Fibroblast of the conjunctiva (primary cell): ENCODE results near the gene CBX5.
"Not testable (repeated sequence)": the region's sequence is repeated elsewhere in the genome, so short reads cannot be mapped to it uniquely, and the experiment has no call there.

ENCODE experiments used
- DNase-seq: peaks from one replicate; pipeline ENCODE4 v3.0.0-alpha.2; 2010; ENCODE audit warnings: low read depth

The CBX5 gene

DNA sequence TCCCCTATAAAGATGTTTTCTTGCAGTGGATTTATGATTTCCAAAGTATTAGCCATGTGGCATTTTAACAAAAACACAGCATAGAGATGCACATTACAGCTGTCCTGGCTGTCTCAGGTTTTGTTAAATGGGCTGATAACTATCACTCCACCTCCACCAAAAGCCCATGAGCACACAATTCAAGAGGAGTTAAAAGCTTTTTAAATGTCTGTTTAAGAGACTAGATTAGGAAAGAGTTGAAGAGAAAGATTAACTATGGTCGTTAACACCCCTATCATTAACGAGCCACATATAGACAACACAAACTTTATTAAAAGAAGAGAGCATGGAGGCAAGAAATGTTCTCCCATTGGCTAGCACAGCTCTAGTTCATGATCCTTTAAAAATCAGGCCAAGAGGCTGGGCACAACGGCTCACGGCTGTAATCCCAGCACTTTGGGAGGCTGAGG, 14.5 kb downstream of the CBX5 start:
- DNase-seq = no peak

DNA sequence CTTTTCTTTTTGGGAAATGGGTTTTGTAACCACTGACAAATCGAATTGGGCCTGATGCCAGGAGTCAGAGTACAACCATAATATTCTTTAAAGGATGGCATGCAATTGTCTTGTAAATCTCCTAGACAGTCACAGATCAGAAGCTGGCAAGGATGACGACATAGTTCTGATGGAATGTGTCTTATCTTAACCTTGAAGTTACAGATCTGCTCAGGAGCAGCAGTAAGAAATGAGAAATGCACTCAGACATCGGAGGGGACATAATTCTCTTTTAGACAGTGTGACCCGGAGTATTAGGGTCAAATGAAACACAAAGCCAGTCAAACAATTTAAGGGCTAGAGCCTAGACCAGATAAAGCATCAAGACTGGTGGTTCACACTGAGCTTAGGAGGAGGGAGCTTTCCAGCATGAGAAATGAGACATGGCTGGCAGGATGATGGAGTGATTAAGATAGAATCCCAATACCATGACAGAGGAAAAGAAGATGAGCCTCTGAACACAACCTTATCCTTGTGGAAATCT, 17.5 kb downstream of the CBX5 start:
- DNase-seq = no peak

- no peak for DNase-seq
These were observed 18.0 kb downstream of the CBX5 start for GRCh38 chr12:54261815-54262402.

DNA sequence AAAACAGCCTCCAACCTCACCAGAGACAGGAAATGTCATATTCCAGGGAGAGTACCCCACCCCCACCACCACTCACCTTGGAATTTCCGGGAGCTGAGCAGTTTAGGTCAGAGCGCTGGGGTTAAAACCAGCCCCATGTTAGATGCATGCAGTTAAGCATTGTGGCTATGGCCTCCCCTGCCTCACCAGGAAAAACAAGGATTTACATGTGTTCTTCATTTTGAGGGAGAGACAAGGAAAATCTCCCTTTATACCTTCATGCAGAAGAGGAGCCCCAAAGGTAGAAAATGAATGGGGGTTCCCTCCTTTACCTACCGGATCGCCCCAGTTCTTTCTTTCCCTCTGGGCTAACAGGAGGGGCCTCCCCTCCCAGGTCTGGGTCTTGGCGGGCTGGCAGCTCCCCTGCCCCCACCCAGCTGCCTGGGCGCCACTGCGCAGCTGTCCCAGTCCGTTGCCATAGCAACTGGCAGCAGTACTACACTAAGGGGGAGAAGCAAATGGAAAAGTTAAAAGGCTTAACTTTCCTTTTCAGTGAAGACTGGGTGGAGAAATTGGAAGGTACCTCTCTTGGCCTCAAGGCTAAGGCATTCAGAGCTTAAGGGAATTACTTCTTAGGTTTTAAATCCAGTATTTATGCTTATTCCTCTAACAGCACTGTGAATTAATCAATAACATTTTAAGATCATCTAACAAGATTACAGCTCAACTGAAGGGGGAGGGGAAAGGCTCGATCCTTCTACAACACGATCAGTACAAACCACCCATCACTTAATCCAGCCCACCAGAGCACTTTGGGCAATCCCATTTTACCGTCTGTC, 20.5 kb downstream of the CBX5 start:
- DNase-seq = peak; percentile 92

- DNase-seq = no peak
These were observed 21.7 kb downstream of the CBX5 start for GRCh38 chr12:54258201-54258681.

- DNase-seq = no peak
These were observed 22.6 kb downstream of the CBX5 start for GRCh38 chr12:54257332-54257731.

GRCh38 chr12:54253240-54253639, 26.7 kb downstream of the CBX5 start:
- DNase-seq = no peak

DNA sequence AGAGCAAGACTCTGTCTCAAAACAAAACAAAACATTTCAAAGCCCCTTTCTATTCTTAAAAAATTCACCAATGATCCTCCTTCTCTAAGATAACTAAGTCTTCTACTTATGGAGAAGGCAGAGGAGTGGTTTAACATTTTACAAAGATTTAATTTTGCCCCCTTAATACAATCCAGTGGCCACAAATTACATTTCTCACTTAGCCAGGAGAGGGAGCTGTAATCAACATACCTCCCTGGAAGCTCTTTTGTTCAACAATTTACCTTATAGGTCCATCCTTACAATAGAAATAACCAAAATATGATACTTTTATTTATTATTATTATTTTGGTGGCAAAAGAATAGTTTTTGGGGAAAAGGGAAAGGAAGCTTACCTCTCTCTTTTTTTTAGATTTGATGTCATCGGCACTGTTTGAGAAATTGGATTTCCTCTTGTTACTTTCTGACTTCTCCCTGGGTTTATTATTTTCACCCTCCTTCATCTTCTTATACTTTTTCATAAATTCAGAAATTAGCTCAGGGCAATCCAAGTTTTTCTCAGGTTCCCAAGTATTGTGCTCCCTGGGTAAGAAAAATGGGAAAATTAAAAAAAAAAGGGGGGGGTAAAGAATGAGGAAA, 28.1 kb downstream of the CBX5 start:
- peak; percentile 26 for DNase-seq

GRCh38 chr12:54249489-54249888, 30.4 kb downstream of the CBX5 start:
- DNase-seq = no peak

- no peak for DNase-seq
These were observed 33.8 kb downstream of the CBX5 start for GRCh38 chr12:54246011-54246641.

GRCh38 chr12:54240971-54241588, 38.8 kb downstream of the CBX5 start:
- DNase-seq = no peak

GRCh38 chr12:54240129-54240528, 39.8 kb downstream of the CBX5 start:
- no peak for DNase-seq

DNA sequence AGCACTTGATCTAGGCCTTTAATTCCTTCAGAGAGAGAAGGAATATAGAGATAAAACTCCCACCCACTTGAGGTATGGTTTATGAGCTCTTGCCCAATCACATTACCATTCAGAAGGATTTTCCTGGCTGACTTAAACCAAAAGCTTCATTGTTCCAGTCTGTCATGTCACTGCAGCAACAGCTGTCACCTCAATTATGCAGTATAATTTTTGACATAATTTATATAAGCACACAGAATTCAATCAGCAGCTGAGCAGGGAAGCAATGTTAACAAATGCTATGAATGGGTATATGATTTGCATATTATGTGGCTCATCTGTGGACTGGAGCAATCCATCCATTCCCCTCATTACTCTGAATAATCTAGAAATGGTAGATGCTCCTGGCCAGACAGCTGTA, 40.3 kb downstream of the CBX5 start:
- no peak for DNase-seq

DNA sequence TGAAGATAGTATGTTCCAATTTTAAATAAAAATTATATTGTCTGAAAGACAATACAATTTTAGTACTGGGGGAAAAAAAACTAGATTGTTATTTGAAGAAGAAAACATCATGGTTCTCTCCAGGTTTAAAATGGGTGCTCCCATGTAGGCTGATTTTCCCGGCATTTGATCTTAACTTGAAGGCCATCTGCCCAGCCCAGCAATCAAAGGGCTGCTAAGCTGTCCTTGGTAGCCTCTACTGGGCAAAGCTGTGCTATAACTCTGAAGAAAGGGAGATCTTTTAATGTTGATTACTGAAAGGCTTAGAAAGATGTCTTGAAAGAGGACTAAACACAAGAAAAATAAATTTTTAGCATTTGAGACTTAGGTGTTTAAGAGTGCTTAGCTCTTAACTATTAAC, 41.4 kb downstream of the CBX5 start:
- DNase-seq = no peak

DNA sequence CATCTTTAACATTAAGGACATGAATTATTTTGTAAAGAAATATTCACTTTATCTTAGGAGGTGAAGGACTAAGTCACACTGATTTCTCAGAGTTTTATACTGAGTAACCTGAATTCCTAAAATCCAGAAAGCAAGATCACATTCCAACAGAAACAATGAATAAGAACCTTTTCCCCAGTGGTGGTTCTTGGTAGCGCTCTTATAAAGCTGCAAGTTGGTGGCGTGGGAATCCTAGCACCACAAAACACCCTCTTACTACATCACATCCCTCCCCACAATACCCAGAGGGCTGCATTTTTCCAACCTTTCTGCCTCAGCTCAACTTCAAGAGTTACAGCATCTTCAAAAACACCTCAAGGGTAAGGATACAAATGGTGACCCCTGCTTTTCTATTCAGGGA, 47.1 kb downstream of the CBX5 start:
- DNase-seq = no peak

GRCh38 chr12:54231269-54231668, 48.7 kb downstream of the CBX5 start:
- not testable (repeated sequence) for DNase-seq

GRCh38 chr12:54230555-54230954, 49.4 kb downstream of the CBX5 start:
- no peak for DNase-seq

GRCh38 chr12:54229624-54230212, 50.2 kb downstream of the CBX5 start:
- peak; percentile 77 for DNase-seq

- no peak for DNase-seq
These were observed 51.5 kb downstream of the CBX5 start for GRCh38 chr12:54228471-54228870.

DNA sequence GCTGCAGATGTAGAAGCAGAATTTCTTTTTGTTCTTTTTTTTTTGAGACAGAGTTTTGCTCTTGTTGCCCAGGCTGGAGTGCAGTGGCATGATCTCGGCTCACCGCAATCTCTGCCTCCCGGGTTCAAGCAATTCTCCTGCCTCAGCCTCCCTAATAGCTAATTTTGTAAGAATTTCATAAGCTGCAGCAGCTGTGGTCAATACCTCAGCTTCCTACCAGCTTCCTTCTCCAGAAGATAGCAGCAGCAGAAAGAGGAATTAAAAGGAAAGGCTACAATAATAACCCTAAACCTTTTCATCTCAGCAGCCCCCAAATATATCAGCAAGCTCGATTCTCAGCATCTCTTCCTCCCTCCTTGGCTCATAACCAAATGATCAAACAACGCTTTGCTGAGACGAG, 52.0 kb downstream of the CBX5 start:
- DNase-seq = not testable (repeated sequence)

DNA sequence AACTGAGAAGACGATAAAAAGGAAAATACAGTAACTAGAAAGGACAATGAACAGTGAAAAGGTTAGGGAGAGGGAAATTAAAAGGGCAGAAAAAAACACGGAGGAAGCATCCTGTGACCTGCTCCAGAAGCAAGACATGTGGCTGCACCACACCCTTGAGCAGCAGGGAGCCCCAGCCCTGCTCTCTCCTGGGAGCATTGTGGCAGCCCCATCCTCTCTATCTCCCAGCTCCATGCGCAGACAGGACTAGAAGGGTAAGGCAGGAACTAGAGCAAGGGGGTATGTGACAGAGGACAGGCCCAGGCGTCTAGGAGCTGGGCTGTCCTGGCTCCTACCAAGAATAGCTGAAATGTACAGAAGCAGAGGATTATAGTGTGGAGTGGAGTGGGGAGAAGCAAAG, 52.5 kb downstream of the CBX5 start:
- no peak for DNase-seq

GRCh38 chr12:54225666-54226065, 54.3 kb downstream of the CBX5 start:
- no peak for DNase-seq
